Fibroblast of the aortic adventitia (primary cell): ENCODE results near the gene CEL. TPM values are rescaled to one million over a fixed set of nuclear protein-coding genes. Genes with fewer than 3 reads are reported as not detected.
"Not testable (repeated sequence)": the region's sequence is repeated elsewhere in the genome, so short reads cannot be mapped to it uniquely, and the experiment has no call there.

Experiments
- DNase-seq: peaks from one replicate; pipeline ENCODE4 v3.0.0-alpha.2; 2010; ENCODE audit warnings: low read depth
- H3K4me3 ChIP-seq: 2 replicates; pipeline ENCODE4 v1.5.1; 2011; ENCODE audit warnings: low read depth, mild to moderate bottlenecking, control low read depth, low read length, moderate library complexity
- total RNA-seq: library from RNA; depleted of rRNA; stranded (reverse); fragments of >200 nt; gene quantifications from 2 replicates; pipeline ENCODE4 v1.2.3, GENCODE V29; 2012; ENCODE audit warnings: low replicate concordance
- TF ChIP-seq, protein P1 (sequence below): IDR thresholded peaks from 2 replicates; pipeline ENCODE4 v1.5.1; 2011; ENCODE audit warnings: mild to moderate bottlenecking, low read length, control low read depth, inconsistent platforms; ENCODE audit not compliant: insufficient read depth

Gene CEL
- total RNA-seq, 1 donor: 0.27 TPM

DNA sequence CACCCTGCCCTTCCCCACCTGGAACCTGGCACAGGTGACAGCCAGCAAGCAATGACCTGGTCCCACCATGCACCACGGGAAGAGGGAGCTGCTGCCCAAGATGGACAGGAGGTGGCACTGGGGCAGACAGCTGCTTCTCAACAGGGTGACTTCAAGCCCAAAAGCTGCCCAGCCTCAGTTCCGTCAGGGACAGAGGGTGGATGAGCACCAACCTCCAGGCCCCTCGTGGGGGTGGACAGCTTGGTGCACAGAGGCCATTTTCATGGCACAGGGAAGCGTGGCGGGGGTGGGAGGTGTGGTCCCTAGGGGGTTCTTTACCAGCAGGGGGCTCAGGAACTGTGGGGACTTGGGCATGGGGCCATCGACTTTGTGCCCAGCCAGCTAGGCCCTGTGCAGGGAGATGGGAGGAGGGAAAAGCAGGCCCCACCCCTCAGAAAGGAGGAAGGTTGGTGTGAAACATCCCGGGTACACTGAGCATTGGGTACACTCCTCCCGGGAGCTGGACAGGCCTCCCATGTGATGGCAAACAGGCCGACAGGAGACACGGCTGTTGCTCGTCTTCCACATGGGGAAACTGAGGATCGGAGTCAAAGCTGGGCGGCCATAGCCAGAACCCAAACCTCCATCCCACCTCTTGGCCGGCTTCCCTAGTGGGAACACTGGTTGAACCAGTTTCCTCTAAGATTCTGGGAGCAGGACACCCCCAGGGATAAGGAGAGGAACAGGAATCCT lies 1.9 kb downstream of the CEL start:
- no peak overlapping the region for H3K4me3 ChIP-seq
- TF ChIP-seq, protein P1, sequence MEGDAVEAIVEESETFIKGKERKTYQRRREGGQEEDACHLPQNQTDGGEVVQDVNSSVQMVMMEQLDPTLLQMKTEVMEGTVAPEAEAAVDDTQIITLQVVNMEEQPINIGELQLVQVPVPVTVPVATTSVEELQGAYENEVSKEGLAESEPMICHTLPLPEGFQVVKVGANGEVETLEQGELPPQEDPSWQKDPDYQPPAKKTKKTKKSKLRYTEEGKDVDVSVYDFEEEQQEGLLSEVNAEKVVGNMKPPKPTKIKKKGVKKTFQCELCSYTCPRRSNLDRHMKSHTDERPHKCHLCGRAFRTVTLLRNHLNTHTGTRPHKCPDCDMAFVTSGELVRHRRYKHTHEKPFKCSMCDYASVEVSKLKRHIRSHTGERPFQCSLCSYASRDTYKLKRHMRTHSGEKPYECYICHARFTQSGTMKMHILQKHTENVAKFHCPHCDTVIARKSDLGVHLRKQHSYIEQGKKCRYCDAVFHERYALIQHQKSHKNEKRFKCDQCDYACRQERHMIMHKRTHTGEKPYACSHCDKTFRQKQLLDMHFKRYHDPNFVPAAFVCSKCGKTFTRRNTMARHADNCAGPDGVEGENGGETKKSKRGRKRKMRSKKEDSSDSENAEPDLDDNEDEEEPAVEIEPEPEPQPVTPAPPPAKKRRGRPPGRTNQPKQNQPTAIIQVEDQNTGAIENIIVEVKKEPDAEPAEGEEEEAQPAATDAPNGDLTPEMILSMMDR: no peak
- no peak for DNase-seq

DNA sequence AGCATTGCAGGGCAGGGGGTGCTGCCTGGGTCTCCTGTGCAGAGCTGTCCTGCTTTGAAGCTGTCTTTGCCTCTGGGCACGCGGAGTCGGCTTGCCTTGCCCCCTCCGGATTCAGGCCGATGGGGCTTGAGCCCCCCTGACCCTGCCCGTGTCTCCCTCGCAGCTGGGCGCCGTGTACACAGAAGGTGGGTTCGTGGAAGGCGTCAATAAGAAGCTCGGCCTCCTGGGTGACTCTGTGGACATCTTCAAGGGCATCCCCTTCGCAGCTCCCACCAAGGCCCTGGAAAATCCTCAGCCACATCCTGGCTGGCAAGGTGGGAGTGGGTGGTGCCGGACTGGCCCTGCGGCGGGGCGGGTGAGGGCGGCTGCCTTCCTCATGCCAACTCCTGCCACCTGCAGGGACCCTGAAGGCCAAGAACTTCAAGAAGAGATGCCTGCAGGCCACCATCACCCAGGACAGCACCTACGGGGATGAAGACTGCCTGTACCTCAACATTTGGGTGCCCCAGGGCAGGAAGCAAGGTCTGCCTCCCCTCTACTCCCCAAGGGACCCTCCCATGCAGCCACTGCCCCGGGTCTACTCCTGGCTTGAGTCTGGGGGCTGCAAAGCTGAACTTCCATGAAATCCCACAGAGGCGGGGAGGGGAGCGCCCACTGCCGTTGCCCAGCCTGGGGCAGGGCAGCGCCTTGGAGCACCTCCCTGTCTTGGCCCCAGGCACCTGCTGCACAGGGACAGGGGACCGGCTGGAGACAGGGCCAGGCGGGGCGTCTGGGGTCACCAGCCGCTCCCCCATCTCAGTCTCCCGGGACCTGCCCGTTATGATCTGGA lies 2.7 kb downstream of the CEL start:
- TF ChIP-seq, protein P1: no peak
- no peak for DNase-seq
- H3K4me3 ChIP-seq: no peak overlapping the region

DNA sequence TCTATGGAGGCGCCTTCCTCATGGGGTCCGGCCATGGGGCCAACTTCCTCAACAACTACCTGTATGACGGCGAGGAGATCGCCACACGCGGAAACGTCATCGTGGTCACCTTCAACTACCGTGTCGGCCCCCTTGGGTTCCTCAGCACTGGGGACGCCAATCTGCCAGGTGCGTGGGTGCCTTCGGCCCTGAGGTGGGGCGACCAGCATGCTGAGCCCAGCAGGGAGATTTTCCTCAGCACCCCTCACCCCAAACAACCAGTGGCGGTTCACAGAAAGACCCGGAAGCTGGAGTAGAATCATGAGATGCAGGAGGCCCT lies 3.2 kb downstream of the CEL start:
- H3K4me3 ChIP-seq: no peak overlapping the region
- TF ChIP-seq, protein P1: no peak
- no peak for DNase-seq

DNA sequence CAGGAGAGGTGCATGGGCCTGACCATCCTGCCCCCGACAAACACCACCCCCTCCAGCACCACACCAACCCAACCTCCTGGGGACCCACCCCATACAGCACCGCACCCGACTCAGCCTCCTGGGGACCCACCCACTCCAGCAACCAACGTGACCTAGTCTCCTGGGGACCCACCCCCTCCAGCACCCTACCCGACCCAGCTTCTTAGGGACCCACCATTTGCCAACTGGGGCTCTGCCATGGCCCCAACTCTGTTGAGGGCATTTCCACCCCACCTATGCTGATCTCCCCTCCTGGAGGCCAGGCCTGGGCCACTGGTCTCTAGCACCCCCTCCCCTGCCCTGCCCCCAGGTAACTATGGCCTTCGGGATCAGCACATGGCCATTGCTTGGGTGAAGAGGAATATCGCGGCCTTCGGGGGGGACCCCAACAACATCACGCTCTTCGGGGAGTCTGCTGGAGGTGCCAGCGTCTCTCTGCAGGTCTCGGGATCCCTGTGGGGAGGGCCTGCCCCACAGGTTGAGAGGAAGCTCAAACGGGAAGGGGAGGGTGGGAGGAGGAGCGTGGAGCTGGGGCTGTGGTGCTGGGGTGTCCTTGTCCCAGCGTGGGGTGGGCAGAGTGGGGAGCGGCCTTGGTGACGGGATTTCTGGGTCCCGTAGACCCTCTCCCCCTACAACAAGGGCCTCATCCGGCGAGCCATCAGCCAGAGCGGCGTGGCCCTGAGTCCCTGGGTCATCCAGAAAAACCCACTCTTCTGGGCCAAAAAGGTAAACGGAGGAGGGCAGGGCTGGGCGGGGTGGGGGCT lies 4.6 kb downstream of the CEL start:
- no peak for DNase-seq
- H3K4me3 ChIP-seq: no peak overlapping the region
- TF ChIP-seq, protein P1: no peak

DNA sequence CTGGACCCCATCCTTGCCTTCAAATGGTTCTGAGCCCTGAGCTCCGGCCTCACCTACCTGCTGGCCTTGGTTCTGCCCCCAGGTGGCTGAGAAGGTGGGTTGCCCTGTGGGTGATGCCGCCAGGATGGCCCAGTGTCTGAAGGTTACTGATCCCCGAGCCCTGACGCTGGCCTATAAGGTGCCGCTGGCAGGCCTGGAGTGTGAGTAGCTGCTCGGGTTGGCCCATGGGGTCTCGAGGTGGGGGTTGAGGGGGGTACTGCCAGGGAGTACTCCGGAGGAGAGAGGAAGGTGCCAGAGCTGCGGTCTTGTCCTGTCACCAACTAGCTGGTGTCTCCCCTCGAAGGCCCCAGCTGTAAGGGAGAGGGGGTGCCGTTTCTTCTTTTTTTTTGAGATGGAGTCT lies 5.2 kb downstream of the CEL start:
- TF ChIP-seq, protein P1: no peak
- no peak for DNase-seq
- no peak overlapping the region for H3K4me3 ChIP-seq

DNA sequence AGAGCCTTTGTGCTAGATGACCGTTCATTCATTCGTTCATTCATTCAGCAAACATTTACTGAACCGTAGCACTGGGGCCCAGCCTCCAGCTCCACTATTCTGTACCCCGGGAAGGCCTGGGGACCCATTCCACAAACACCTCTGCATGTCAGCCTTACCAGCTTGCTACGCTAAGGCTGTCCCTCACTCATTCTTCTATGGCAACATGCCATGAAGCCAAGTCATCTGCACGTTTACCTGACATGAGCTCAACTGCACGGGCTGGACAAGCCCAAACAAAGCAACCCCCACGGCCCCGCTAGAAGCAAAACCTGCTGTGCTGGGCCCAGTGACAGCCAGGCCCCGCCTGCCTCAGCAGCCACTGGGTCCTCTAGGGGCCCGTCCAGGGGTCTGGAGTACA lies 6.0 kb downstream of the CEL start:
- TF ChIP-seq, protein P1: no peak

DNA sequence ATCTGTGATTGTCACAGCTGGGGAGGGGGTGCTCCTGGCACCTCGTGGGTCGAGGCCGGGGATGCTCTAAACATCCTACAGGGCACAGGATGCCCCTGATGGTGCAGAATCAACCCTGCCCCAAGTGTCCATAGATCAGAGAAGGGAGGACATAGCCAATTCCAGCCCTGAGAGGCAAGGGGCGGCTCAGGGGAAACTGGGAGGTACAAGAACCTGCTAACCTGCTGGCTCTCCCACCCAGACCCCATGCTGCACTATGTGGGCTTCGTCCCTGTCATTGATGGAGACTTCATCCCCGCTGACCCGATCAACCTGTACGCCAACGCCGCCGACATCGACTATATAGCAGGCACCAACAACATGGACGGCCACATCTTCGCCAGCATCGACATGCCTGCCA lies 6.7 kb downstream of the CEL start:
- not testable (repeated sequence) for H3K4me3 ChIP-seq, DNase-seq

More for the DNA sequence above, 6.0 kb downstream of the CEL start:
- DNase-seq: no peak
- H3K4me3 ChIP-seq: no peak overlapping the region

DNA sequence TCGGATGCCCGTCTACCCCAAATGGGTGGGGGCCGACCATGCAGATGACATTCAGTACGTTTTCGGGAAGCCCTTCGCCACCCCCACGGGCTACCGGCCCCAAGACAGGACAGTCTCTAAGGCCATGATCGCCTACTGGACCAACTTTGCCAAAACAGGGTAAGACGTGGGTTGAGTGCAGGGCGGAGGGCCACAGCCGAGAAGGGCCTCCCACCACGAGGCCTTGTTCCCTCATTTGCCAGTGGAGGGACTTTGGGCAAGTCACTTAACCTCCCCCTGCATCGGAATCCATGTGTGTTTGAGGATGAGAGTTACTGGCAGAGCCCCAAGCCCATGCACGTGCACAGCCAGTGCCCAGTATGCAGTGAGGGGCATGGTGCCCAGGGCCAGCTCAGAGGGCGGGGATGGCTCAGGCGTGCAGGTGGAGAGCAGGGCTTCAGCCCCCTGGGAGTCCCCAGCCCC lies 8.8 kb downstream of the CEL start:
- not testable (repeated sequence) for H3K4me3 ChIP-seq, DNase-seq

DNA sequence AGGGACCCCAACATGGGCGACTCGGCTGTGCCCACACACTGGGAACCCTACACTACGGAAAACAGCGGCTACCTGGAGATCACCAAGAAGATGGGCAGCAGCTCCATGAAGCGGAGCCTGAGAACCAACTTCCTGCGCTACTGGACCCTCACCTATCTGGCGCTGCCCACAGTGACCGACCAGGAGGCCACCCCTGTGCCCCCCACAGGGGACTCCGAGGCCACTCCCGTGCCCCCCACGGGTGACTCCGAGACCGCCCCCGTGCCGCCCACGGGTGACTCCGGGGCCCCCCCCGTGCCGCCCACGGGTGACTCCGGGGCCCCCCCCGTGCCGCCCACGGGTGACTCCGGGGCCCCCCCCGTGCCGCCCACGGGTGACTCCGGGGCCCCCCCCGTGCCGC lies 9.2 kb downstream of the CEL start:
- not testable (repeated sequence) for DNase-seq, H3K4me3 ChIP-seq
